Measurements from ENCODE around the gene PRCD.
"Not testable (repeated sequence)": the region's sequence is repeated elsewhere in the genome, so short reads cannot be mapped to it uniquely, and the experiment has no call there.

Gene PRCD

GRCh38 chr17:76524598-76525512, 15.0 kb upstream of the PRCD start:
- in situ Hi-C loops (cut with MboI; ENCODE audit: low pct_unique_long_range_greater_than_20kb, low sequenced_read_pairs) = no loop called here
- no peak for DNase-seq

- DNase-seq; in situ Hi-C loops (cut with MboI; ENCODE audit: low pct_unique_long_range_greater_than_20kb, low sequenced_read_pairs): not testable (repeated sequence)
Observed at GRCh38 chr17:76525513-76525833, 14.4 kb upstream of the PRCD start.

- in situ Hi-C loops (cut with MboI; ENCODE audit: low pct_unique_long_range_greater_than_20kb, low sequenced_read_pairs); DNase-seq: not testable (repeated sequence)
Observed at GRCh38 chr17:76527016-76527415, 12.8 kb upstream of the PRCD start.

GRCh38 chr17:76527430-76528111, 12.3 kb upstream of the PRCD start:
- no peak for DNase-seq
- in situ Hi-C loops (cut with MboI; ENCODE audit: low pct_unique_long_range_greater_than_20kb, low sequenced_read_pairs) = no loop called here

- no peak for DNase-seq
- in situ Hi-C loops (cut with MboI; ENCODE audit: low pct_unique_long_range_greater_than_20kb, low sequenced_read_pairs) = no loop called here
Observed at GRCh38 chr17:76528156-76528527, 11.7 kb upstream of the PRCD start.

- in situ Hi-C loops (cut with MboI; ENCODE audit: low pct_unique_long_range_greater_than_20kb, low sequenced_read_pairs) = no loop called here
- DNase-seq = no peak
Observed at GRCh38 chr17:76528528-76529223, 11.2 kb upstream of the PRCD start.

GRCh38 chr17:76529224-76530094, 10.4 kb upstream of the PRCD start:
- DNase-seq = peak; percentile 21
- in situ Hi-C loops (cut with MboI; ENCODE audit: low pct_unique_long_range_greater_than_20kb, low sequenced_read_pairs) = no loop called here

GRCh38 chr17:76530095-76530723, 9.6 kb upstream of the PRCD start:
- DNase-seq = no peak
- in situ Hi-C loops (cut with MboI; ENCODE audit: low pct_unique_long_range_greater_than_20kb, low sequenced_read_pairs) = no loop called here

GRCh38 chr17:76530811-76531485, 8.9 kb upstream of the PRCD start:
- in situ Hi-C loops (cut with MboI; ENCODE audit: low pct_unique_long_range_greater_than_20kb, low sequenced_read_pairs) = no loop called here
- DNase-seq = no peak

- in situ Hi-C loops (cut with MboI; ENCODE audit: low pct_unique_long_range_greater_than_20kb, low sequenced_read_pairs) = no loop called here
Observed at GRCh38 chr17:76531486-76532038, 8.3 kb upstream of the PRCD start.

GRCh38 chr17:76532072-76532651, 7.7 kb upstream of the PRCD start:
- no peak for DNase-seq
- in situ Hi-C loops (cut with MboI; ENCODE audit: low pct_unique_long_range_greater_than_20kb, low sequenced_read_pairs) = no loop called here

More at GRCh38 chr17:76531486-76532038, 8.3 kb upstream of the PRCD start:
- no peak for DNase-seq

GRCh38 chr17:76533640-76534359, 6.0 kb upstream of the PRCD start:
- in situ Hi-C loops (cut with MboI; ENCODE audit: low pct_unique_long_range_greater_than_20kb, low sequenced_read_pairs); DNase-seq: not testable (repeated sequence)

GRCh38 chr17:76534831-76535732, 4.8 kb upstream of the PRCD start:
- DNase-seq = no peak
- in situ Hi-C loops (cut with MboI; ENCODE audit: low pct_unique_long_range_greater_than_20kb, low sequenced_read_pairs) = no loop called here

- in situ Hi-C loops (cut with MboI; ENCODE audit: low pct_unique_long_range_greater_than_20kb, low sequenced_read_pairs) = no loop called here
- no peak for DNase-seq
Observed at GRCh38 chr17:76535788-76536510, 3.9 kb upstream of the PRCD start.

GRCh38 chr17:76536511-76537287, 3.1 kb upstream of the PRCD start:
- in situ Hi-C loops (cut with MboI; ENCODE audit: low pct_unique_long_range_greater_than_20kb, low sequenced_read_pairs) = no loop called here
- no peak for DNase-seq

Data from KBM-7 (cell line).